H1 (cell line): ENCODE results near the gene TSFM. TPM values are rescaled to one million over a fixed set of nuclear protein-coding genes. Genes with fewer than 3 reads are reported as not detected.

ENCODE experiments used
- CTCF ChIA-PET: fragments of 300-600 bp; sonication (Branson Sonifier 250); formaldehyde crosslinking; loops from one replicate; lab custom pipeline; 2021; ENCODE audit not compliant: partially characterized antibody; lab: Charles Lee
- POLR2A ChIA-PET: fragments of 300-600 bp; sonication (Branson Sonifier 250); formaldehyde crosslinking; loops from one replicate; lab custom pipeline; 2021; ENCODE audit warnings: inconsistent platforms; ENCODE audit not compliant: partially characterized antibody; lab: Charles Lee
- DNase-seq, 2 experiments: peaks; one replicate each; pipeline versions ENCODE4 v3.0.0 to v3.0.0-alpha.2; 2010 to 2022; ENCODE audit warnings: low spot score in 2 of 2, low read depth in 1 of 2, mixed read lengths in 1 of 2
- FAIRE-seq: peaks from 2 replicates; lab custom pipeline; 2011; peaks lifted over from hg19 to GRCh38; lab: Jason Lieb, UNC
- H2AFZ ChIP-seq: 2 replicates; pipeline ENCODE4 v1.8.1; 2012; ENCODE audit warnings: low read length, inconsistent platforms
- H2AK5ac ChIP-seq: 2 replicates; pipeline ENCODE4 v1.6.1; 2013; ENCODE audit warnings: low read depth, low read length
- H2BK120ac ChIP-seq: replicated peaks from 2 replicates; pipeline ENCODE3; 2013; ENCODE audit warnings: low read depth, low read length, inconsistent platforms
- H2BK12ac ChIP-seq: 2 replicates; pipeline ENCODE4 v1.6.1; 2013; ENCODE audit warnings: low read depth, low read length
- H2BK15ac ChIP-seq: 2 replicates; pipeline ENCODE4 v1.6.1; 2013; ENCODE audit warnings: low read length
- H2BK20ac ChIP-seq: 2 replicates; pipeline ENCODE4 v1.6.1; 2013; ENCODE audit warnings: low read length
- H2BK5ac ChIP-seq: 2 replicates; pipeline ENCODE4 v1.6.1; 2013; ENCODE audit warnings: low read depth, low read length
- H3K14ac ChIP-seq: 2 replicates; pipeline ENCODE4 v1.6.1; 2013; ENCODE audit warnings: inconsistent platforms; ENCODE audit not compliant: insufficient read length
- H3K18ac ChIP-seq: 2 replicates; pipeline ENCODE4 v1.6.1; 2013; ENCODE audit warnings: low read length; ENCODE audit errors: extremely low read depth
- H3K23ac ChIP-seq: 2 replicates; pipeline ENCODE4 v1.6.1; 2013; ENCODE audit warnings: inconsistent platforms; ENCODE audit not compliant: insufficient read length
- H3K23me2 ChIP-seq: 2 replicates; pipeline ENCODE4 v1.6.1; 2013; ENCODE audit warnings: low read depth, low read length
- H3K27ac ChIP-seq: 2 replicates; pipeline ENCODE4 v1.6.1; 2011; ENCODE audit warnings: low read depth, low read length, inconsistent platforms
- H3K27me3 ChIP-seq, 4 experiments: replicated peaks in 1 of 4; 1 replicate in 1 of 4; 2 replicates in 3 of 4; pipeline versions ENCODE4 v1.6.1 to v1.8.1; 2011 to 2013; ENCODE audit warnings: low read length in 3 of 4, mild to moderate bottlenecking in 3 of 4, inconsistent platforms in 2 of 4, mixed read lengths in 2 of 4, moderate library complexity in 1 of 4; ENCODE audit not compliant: control insufficient read depth in 3 of 4, insufficient read depth in 3 of 4; ENCODE audit errors: extremely low read depth in 1 of 4
- H3K36me3 ChIP-seq, 4 experiments: 2 replicates each; pipeline versions ENCODE4 v1.6.1 to v1.8.1; 2011 to 2013; ENCODE audit warnings: mild to moderate bottlenecking in 4 of 4, low read length in 3 of 4, moderate library complexity in 2 of 4, control low read depth in 1 of 4, inconsistent platforms in 1 of 4; ENCODE audit not compliant: insufficient read depth in 4 of 4, control insufficient read depth in 2 of 4
- H3K4ac ChIP-seq: replicated peaks from 2 replicates; pipeline ENCODE3; 2013; ENCODE audit warnings: low read length, low read depth, mixed read lengths, inconsistent platforms; ENCODE audit not compliant: insufficient read length
- H3K4me1 ChIP-seq, 4 experiments: replicated peaks in 1 of 4; 1 replicate in 1 of 4; 2 replicates in 3 of 4; pipeline versions ENCODE4 v1.6.1 to v1.8.1; 2011 to 2013; ENCODE audit warnings: low read length in 3 of 4, inconsistent platforms in 2 of 4, mixed read lengths in 1 of 4; ENCODE audit not compliant: insufficient read depth in 4 of 4, control insufficient read depth in 3 of 4
- H3K4me2 ChIP-seq, 2 experiments: 2 replicates each; pipeline versions ENCODE4 v1.6.1 to v1.8.1; 2011 to 2013; ENCODE audit warnings: low read depth in 2 of 2, low read length in 2 of 2, control low read depth in 1 of 2, inconsistent platforms in 1 of 2, mild to moderate bottlenecking in 1 of 2; ENCODE audit not compliant: insufficient read depth in 1 of 2
- H3K4me3 ChIP-seq, 4 experiments: fragments of 200-600, 300-600 bp in 1 of 4; sonication (generic), shearing (Covaris generic), sonication (Bioruptor Twin) in 1 of 4; 2 replicates each; pipeline versions ENCODE4 v1.5.1 to v1.8.1; 2011 to 2016; ENCODE audit warnings: low read length in 4 of 4, low read depth in 3 of 4, control low read depth in 2 of 4, inconsistent platforms in 2 of 4, mild to moderate bottlenecking in 2 of 4, mixed read lengths in 1 of 4, moderate library complexity in 1 of 4; ENCODE audit not compliant: insufficient read depth in 2 of 4; ENCODE audit errors: extremely low read depth in 1 of 4
- H3K56ac ChIP-seq: replicated peaks from 2 replicates; pipeline ENCODE3; 2013; ENCODE audit warnings: low read depth, mild to moderate bottlenecking, mixed read lengths, low read length, inconsistent platforms; ENCODE audit not compliant: insufficient read length
- H3K79me1 ChIP-seq: 2 replicates; pipeline ENCODE4 v1.6.1; 2013; ENCODE audit warnings: low read depth, low read length, control low read depth
- H3K79me2 ChIP-seq, 2 experiments: 2 replicates each; pipeline versions ENCODE4 v1.6.1 to v1.8.1; 2012 to 2013; ENCODE audit warnings: low read length in 2 of 2, mild to moderate bottlenecking in 2 of 2, inconsistent platforms in 1 of 2; ENCODE audit not compliant: insufficient read depth in 2 of 2, control insufficient read depth in 1 of 2
- H3K9ac ChIP-seq, 4 experiments: replicated peaks in 1 of 4; 1 replicate in 1 of 4; 2 replicates in 3 of 4; pipeline versions ENCODE4 v1.6.1 to v1.8.1; 2011 to 2013; ENCODE audit warnings: low read depth in 3 of 4, low read length in 3 of 4, control low read depth in 2 of 4, mild to moderate bottlenecking in 2 of 4, moderate library complexity in 2 of 4, inconsistent platforms in 1 of 4; ENCODE audit errors: extremely low read depth in 1 of 4
- H3K9me3 ChIP-seq, 2 experiments: 2 replicates each; pipeline versions ENCODE4 v1.6.1 to v1.8.1; 2012 to 2013; ENCODE audit warnings: mild to moderate bottlenecking in 2 of 2, moderate library complexity in 2 of 2, control low read depth in 1 of 2, inconsistent platforms in 1 of 2, low read depth in 1 of 2, low read length in 1 of 2, mixed read lengths in 1 of 2; ENCODE audit not compliant: insufficient read depth in 2 of 2
- H4K20me1 ChIP-seq, 2 experiments: replicated peaks in 1 of 2; 2 replicates each; pipeline versions ENCODE3 to v1.8.1; 2011 to 2013; ENCODE audit warnings: inconsistent platforms in 2 of 2, low read length in 2 of 2, mild to moderate bottlenecking in 1 of 2; ENCODE audit not compliant: insufficient read depth in 2 of 2, control insufficient read depth in 1 of 2
- H4K5ac ChIP-seq: 2 replicates; pipeline ENCODE4 v1.6.1; 2013; ENCODE audit warnings: low read length, low read depth, mixed read lengths, inconsistent platforms; ENCODE audit not compliant: insufficient read length
- H4K8ac ChIP-seq: 2 replicates; pipeline ENCODE4 v1.8.0; 2013; ENCODE audit warnings: mild to moderate bottlenecking, moderate library complexity, low read length, inconsistent platforms; ENCODE audit not compliant: insufficient read depth; ENCODE audit errors: extremely low read depth
- H4K91ac ChIP-seq: replicated peaks from 2 replicates; pipeline ENCODE3; 2013; ENCODE audit warnings: low read length, mixed read lengths, inconsistent platforms; ENCODE audit not compliant: insufficient read length
- CREB1 ChIP-seq: IDR thresholded peaks from 2 replicates; pipeline ENCODE4 v1.6.1; 2012; ENCODE audit warnings: inconsistent platforms
- CTCF ChIP-seq, 3 experiments: IDR thresholded peaks; 1 replicate in 2 of 3; 2 replicates in 1 of 3; pipeline versions ENCODE4 v1.5.1 to v1.6.1; 2011; ENCODE audit warnings: low read length in 3 of 3, mild to moderate bottlenecking in 3 of 3, inconsistent platforms in 2 of 3, low read depth in 1 of 3, moderate library complexity in 1 of 3; ENCODE audit not compliant: insufficient read depth in 1 of 3; ENCODE audit errors: control extremely low read depth in 1 of 3
- EP300 ChIP-seq, 2 experiments: IDR thresholded peaks; 1 replicate in 1 of 2; 2 replicates in 1 of 2; pipeline ENCODE4 v1.6.1; 2011 to 2012; ENCODE audit warnings: low read depth in 2 of 2, low read length in 2 of 2, mild to moderate bottlenecking in 2 of 2, borderline replicate concordance in 1 of 2, inconsistent platforms in 1 of 2, moderate library complexity in 1 of 2
- KDM4A ChIP-seq: IDR thresholded peaks from one replicate; pipeline ENCODE4 v1.7.1; 2012; ENCODE audit warnings: low read depth, mild to moderate bottlenecking, moderate library complexity, low read length, inconsistent platforms; ENCODE audit not compliant: severe bottlenecking
- TAF1 ChIP-seq: IDR thresholded peaks from 2 replicates; pipeline ENCODE4 v1.6.1; 2011; ENCODE audit warnings: mild to moderate bottlenecking, low read depth, low read length
- WGBS, 2 experiments: shearing (Covaris generic) in 1 of 2; methylation state at CpG; one replicate each; pipeline versions ENCODE4 v1.1.6 to v1.1.7; 2013 to 2015; ENCODE audit warnings: low lambda C conversion rate in 2 of 2, mixed read lengths in 2 of 2, inconsistent platforms in 1 of 2, low coverage in 1 of 2, missing lambda C conversion rate in 1 of 2; ENCODE audit not compliant: insufficient replicate concordance in 2 of 2, insufficient coverage in 1 of 2, insufficient read length in 1 of 2; ENCODE audit errors: extremely low coverage in 1 of 2, missing lambda C conversion rate in 1 of 2; 5-methylcytosine and 5-hydroxymethylcytosine counted together
- polyA plus RNA-seq, 7 experiments: library from polyadenylated mRNA; depleted of rRNA in 3 of 7; stranded (reverse) in 5 of 7; unstranded in 2 of 7; fragments of >200 nt in 5 of 7; fragments of 200-250 nt in 2 of 7; gene quantifications; 1 replicate in 5 of 7; 2 replicates in 1 of 7; 4 replicates in 1 of 7; pipeline versions ENCODE4 v1.2.1 to v1.2.3, GENCODE V29; 2011 to 2013; ENCODE audit warnings: missing spikeins in 2 of 7, mixed read lengths in 2 of 7
- total RNA-seq: library from RNA; stranded (reverse); fragmentation: NEBNext Ultra II Directional; extraction: Animal tissue kit (Norgen Biotek cat#: 25700); gene quantifications from 2 replicates; pipeline ENCODE4 v1.2.1, GENCODE V29; 2021

TSFM gene
- total and polyA plus RNA-seq, 2 of the 8 experiments (the other 6 are each of a cell fraction or from before 2014, with no cell fraction given), result 17.4 to 49.8 TPM

- Histone ChIP-seq H2BK12ac (no peak overlapping the region), H3K23ac (no peak overlapping the region), H3K14ac (no peak overlapping the region), H3K4me3 (no peak overlapping the region), H3K79me1 (peaks cover 6% of the 10 kb centered on the region), H2BK120ac (no peak overlapping the region), H4K8ac (no peak overlapping the region), H3K9ac (no peak overlapping the region), H2AFZ (no peak overlapping the region), H4K5ac (no peak overlapping the region), H3K79me2 (no peaks in the 10 kb centered on the region), H3K56ac (no peak overlapping the region), H2BK20ac (no peak overlapping the region), H2BK15ac (peak overlapping the region; percentile 62; the same call in 1 of the 2 replicates), H3K36me3 (peaks cover 0 to 10% (median 5%) of the 10 kb centered on the region in 4 experiments; a peak in 5 of 8 replicates), H3K4me2 (peak overlapping the region in 1 of 2 experiments; percentile 23; a peak in 1 of 4 replicates), H2BK5ac (no peak overlapping the region), H3K4ac (no peak overlapping the region), H3K27me3 (peaks cover 33 to 54% (median 50%) of the 10 kb centered on the region in 4 experiments), H3K23me2 (peaks cover 6% of the 10 kb centered on the region), H3K27ac (no peak overlapping the region), H3K9me3 (no peaks in the 10 kb centered on the region; a peak in 1 of 4 replicates), H2AK5ac (no peak overlapping the region), H3K18ac (no peak overlapping the region), H3K4me1 (peaks cover 0 to 28% (median 14%) of the 10 kb centered on the region in 4 experiments; a peak in 6 of 7 replicates), H4K20me1 (peaks cover 0 to 6% of the 10 kb centered on the region in 2 experiments), H4K91ac (no peak overlapping the region)
- TF ChIP-seq KDM4A (no peak), EP300 (IDR thresholded peaks at IDR 0.05; ENCODE audit: borderline replicate concordance in 1 of 2, low read depth in 2 of 2, low read length in 2 of 2) (no peak), CTCF (IDR thresholded peaks at IDR 0.05; ENCODE audit: control extremely low read depth in 1 of 3, insufficient read depth in 1 of 3, low read depth in 1 of 3, low read length in 3 of 3) (no peak), TAF1 (no peak), CREB1 (no peak)
- FAIRE-seq (no peak), DNase-seq (no peak)
- ChIA-PET POLR2A (interaction anchor here (1.0 to 3.9 kb wide), 7 partner anchors 9 to 133 kb away, joined by 3 to 25 read pairs (median 4); partner anchors contain the start of genes CDK4, EEF1AKMT3 and METTL1), CTCF (interaction anchor here (0.6 to 11.2 kb wide), 14 partner anchors 8 to 222 kb away, joined by 3 to 149 read pairs (median 4); partner anchors contain the start of genes ARHGEF25, DDIT3 and OS9)
- WGBS, 2 experiments, result 77% methylated on average over 1 of the region's 1 CpG; no CpG with 5 or more reads in 1 of the 2 experiments
Measured at GRCh38 chr12:57741413-57741789, 41.2 kb upstream of the TSFM start.
